GM23338 (cell line): ENCODE data around the gene PRELID3B. TPM values are rescaled to one million over a fixed set of nuclear protein-coding genes. Genes with fewer than 3 reads are reported as not detected.

ENCODE experiments used
- ATAC-seq: fragments of 200-7000 bp; cut with Tn5 transposase; 3 replicates; pipeline ENCODE4 v1.9.1; 2020
- DNase-seq: peaks from one replicate; pipeline ENCODE4 v3.0.0-alpha.2; 2015; ENCODE audit warnings: low spot score
- H2AFZ ChIP-seq: fragments of 200-600 bp; sonication (generic); 2 replicates; pipeline ENCODE4 v1.8.0; 2016; ENCODE audit warnings: antibody characterized with exemption, mild to moderate bottlenecking, moderate library complexity
- H3F3A ChIP-seq: fragments of 200-600 bp; sonication (generic); replicated peaks from 2 replicates; pipeline ENCODE4 v1.8.0; 2017; ENCODE audit warnings: antibody characterized with exemption, mixed run types, low read depth
- H3K27ac ChIP-seq: fragments of 200-600 bp; sonication (generic); 2 replicates; pipeline ENCODE4 v1.6.1; 2016; ENCODE audit warnings: low read depth
- H3K27me3 ChIP-seq: fragments of 200-600 bp; sonication (generic); 2 replicates; pipeline ENCODE4 v1.8.0; 2016; ENCODE audit warnings: mild to moderate bottlenecking, mixed run types, moderate library complexity; ENCODE audit not compliant: insufficient read depth
- H3K36me3 ChIP-seq: fragments of 200-600 bp; sonication (generic); 2 replicates; pipeline ENCODE4 v1.8.0; 2016; ENCODE audit warnings: mild to moderate bottlenecking; ENCODE audit not compliant: insufficient read depth
- H3K4me1 ChIP-seq: fragments of 200-600 bp; sonication (generic); 2 replicates; pipeline ENCODE4 v1.8.0; 2016; ENCODE audit warnings: mild to moderate bottlenecking, moderate library complexity; ENCODE audit not compliant: insufficient read depth
- H3K4me2 ChIP-seq: fragments of 200-600 bp; sonication (generic); 2 replicates; pipeline ENCODE4 v1.7.1; 2017; ENCODE audit warnings: mixed run types
- H3K4me3 ChIP-seq: fragments of 200-600 bp; sonication (generic); 2 replicates; pipeline ENCODE4 v1.6.1; 2016; ENCODE audit warnings: mixed run types
- H3K79me2 ChIP-seq: fragments of 200-600 bp; sonication (generic); replicated peaks from 2 replicates; pipeline ENCODE4 v1.8.0; 2017; ENCODE audit warnings: mild to moderate bottlenecking; ENCODE audit not compliant: insufficient read depth
- H3K9me2 ChIP-seq: fragments of 200-600 bp; sonication (generic); 2 replicates; pipeline ENCODE4 v1.8.0; 2017; ENCODE audit not compliant: insufficient read depth
- H4K20me1 ChIP-seq: fragments of 200-600 bp; sonication (generic); replicated peaks from 2 replicates; pipeline ENCODE4 v1.8.0; 2017; ENCODE audit warnings: mild to moderate bottlenecking; ENCODE audit not compliant: insufficient read depth
- H3K27ac Mint-ChIP-seq: 2 replicates; pipeline ENCODE4 v1.8.0; 2020; ENCODE audit warnings: inconsistent platforms, mild to moderate bottlenecking, moderate library complexity, mixed read lengths
- H3K27me3 Mint-ChIP-seq: 3 replicates; pipeline ENCODE4 v1.8.0; 2022; ENCODE audit warnings: low read depth, mild to moderate bottlenecking, moderate library complexity, mixed read lengths, inconsistent platforms; ENCODE audit not compliant: insufficient read depth, poor library complexity
- H3K36me3 Mint-ChIP-seq: 3 replicates; pipeline ENCODE4 v1.8.0; 2021; ENCODE audit warnings: low read depth, mild to moderate bottlenecking, inconsistent platforms, moderate library complexity, mixed read lengths
- H3K4me1 Mint-ChIP-seq: 3 replicates; pipeline ENCODE4 v1.8.0; 2020; ENCODE audit warnings: mild to moderate bottlenecking, inconsistent platforms, mixed read lengths
- H3K4me3 Mint-ChIP-seq: 3 replicates; pipeline ENCODE4 v1.8.0; 2021; ENCODE audit warnings: moderate library complexity, mild to moderate bottlenecking, inconsistent platforms, mixed read lengths
- H3K9me3 Mint-ChIP-seq: 3 replicates; pipeline ENCODE4 v1.8.0; 2020; ENCODE audit warnings: moderate library complexity, mild to moderate bottlenecking, inconsistent platforms, mixed read lengths
- CREB1 ChIP-seq: fragments of 250-450 bp; sonication (Bioruptor Pico); IDR thresholded peaks from 2 replicates; pipeline ENCODE4 v1.5.0; 2020; ENCODE audit warnings: low read depth, mild to moderate bottlenecking, moderate library complexity
- CTCF ChIP-seq, 2 experiments: fragments of 200-600 bp in 1 of 2; sonication (generic) in 1 of 2; conservative IDR thresholded peaks; 2 replicates each; pipeline versions ENCODE4 v1.5.1 to v1.6.1; 2016 to 2017; ENCODE audit warnings: antibody characterized with exemption in 2 of 2, low read depth in 2 of 2, mild to moderate bottlenecking in 2 of 2, moderate library complexity in 1 of 2
- EZH2phosphoT487 ChIP-seq: fragments of 200-600 bp; sonication (generic); IDR thresholded peaks from one replicate; pipeline ENCODE4 v1.8.1; 2018; ENCODE audit warnings: antibody characterized with exemption; ENCODE audit not compliant: unreplicated experiment
- JUNB ChIP-seq: IDR thresholded peaks from one replicate; pipeline ENCODE4 v1.6.1; 2016; ENCODE audit warnings: antibody characterized with exemption; ENCODE audit not compliant: unreplicated experiment
- NANOG ChIP-seq: IDR thresholded peaks from 2 replicates; pipeline ENCODE4 v1.6.1; 2016; ENCODE audit warnings: antibody characterized with exemption, borderline replicate concordance
- POLR2AphosphoS5 ChIP-seq: IDR thresholded peaks from 2 replicates; pipeline ENCODE4 v1.6.1; 2016; ENCODE audit warnings: antibody characterized with exemption, low read depth
- REST ChIP-seq: IDR thresholded peaks from one replicate; pipeline ENCODE4 v1.6.1; 2018; ENCODE audit warnings: antibody characterized with exemption; ENCODE audit not compliant: unreplicated experiment
- STAT1 ChIP-seq: IDR thresholded peaks from one replicate; pipeline ENCODE4 v1.6.1; 2016; ENCODE audit warnings: antibody characterized with exemption; ENCODE audit not compliant: unreplicated experiment
- ZNF114 ChIP-seq: fragments of 250-450 bp; sonication (Bioruptor Pico); IDR thresholded peaks from 2 replicates; pipeline ENCODE4 v1.5.0; 2020; ENCODE audit warnings: mild to moderate bottlenecking, moderate library complexity
- ZNF331 ChIP-seq: fragments of 250-450 bp; sonication (Bioruptor Pico); IDR thresholded peaks from 2 replicates; pipeline ENCODE4 v1.5.0; 2020; ENCODE audit warnings: low read depth, mild to moderate bottlenecking, moderate library complexity
- ZNF462 ChIP-seq: fragments of 250-450 bp; sonication (Bioruptor Pico); IDR thresholded peaks from 2 replicates; pipeline ENCODE4 v1.5.0; 2020; ENCODE audit warnings: mild to moderate bottlenecking, moderate library complexity
- polyA plus RNA-seq: library from polyadenylated mRNA; unstranded; fragments of >200 nt; fragmentation: Nextera tagmentation; extraction: Ambion mirVana; gene quantifications from 2 replicates; pipeline ENCODE4 v1.2.1, GENCODE V29; 2016
- total RNA-seq: library from RNA; depleted of rRNA; stranded (reverse); fragments of >200 nt; shearing (Covaris generic); gene quantifications from 2 replicates; pipeline ENCODE4 v1.2.3, GENCODE V29; 2014

Gene PRELID3B
- total and polyA plus RNA-seq, 2 experiments from 2014 or later, result 42.7 to 43.6 TPM

GRCh38 chr20:59016795-59017492, 25.6 kb downstream of the PRELID3B start:
- TF ChIP-seq POLR2AphosphoS5 (no peak), CREB1 (no peak), STAT1 (no peak), NANOG (no peak), ZNF462 (no peak), REST (no peak), ZNF331 (CRISPR knock-in tag) (no peak), JUNB (no peak), EZH2phosphoT487 (no peak), CTCF (conservative IDR thresholded peaks at IDR 0.05; ENCODE audit: low read depth in 2 of 2) (no peak), ZNF114 (CRISPR knock-in tag) (no peak)
- ATAC-seq, result no peak
- peaks cover 10% of the 10 kb centered on the region; the same call in 2 of the 3 replicates for H3K4me1 Mint-ChIP-seq
- Histone ChIP-seq H3K9me2 (no peaks in the 10 kb centered on the region), H3K27me3 (no peaks in the 10 kb centered on the region), H3K4me2 (no peak overlapping the region), H4K20me1 (no peaks in the 10 kb centered on the region), H3K4me3 (no peak overlapping the region), H3F3A (no peaks in the 10 kb centered on the region), H3K27ac (no peak overlapping the region), H3K4me1 (no peaks in the 10 kb centered on the region), H3K36me3 (no peaks in the 10 kb centered on the region), H3K79me2 (no peaks in the 10 kb centered on the region), H2AFZ (no peak overlapping the region)
- no peaks in the 10 kb centered on the region for H3K36me3 Mint-ChIP-seq
- H3K4me3 Mint-ChIP-seq, result no peak overlapping the region
- H3K27ac Mint-ChIP-seq, result no peak overlapping the region
- H3K27me3 Mint-ChIP-seq, result peaks cover 12% of the 10 kb centered on the region
- H3K9me3 Mint-ChIP-seq, result no peaks in the 10 kb centered on the region
- no peak for DNase-seq
